SW480 (cell line): ENCODE results near the gene BZW1.
A peak's percentile ranks its signal among the peaks of the same experiment; 100 is the strongest.

Experiments
- DNase-seq: peaks from one replicate; pipeline ENCODE4 v3.0.0-alpha.2; 2016; ENCODE audit warnings: low spot score

Gene BZW1

GRCh38 chr2:200839513-200839912, 27.8 kb downstream of the BZW1 start:
- DNase-seq = no peak

DNA sequence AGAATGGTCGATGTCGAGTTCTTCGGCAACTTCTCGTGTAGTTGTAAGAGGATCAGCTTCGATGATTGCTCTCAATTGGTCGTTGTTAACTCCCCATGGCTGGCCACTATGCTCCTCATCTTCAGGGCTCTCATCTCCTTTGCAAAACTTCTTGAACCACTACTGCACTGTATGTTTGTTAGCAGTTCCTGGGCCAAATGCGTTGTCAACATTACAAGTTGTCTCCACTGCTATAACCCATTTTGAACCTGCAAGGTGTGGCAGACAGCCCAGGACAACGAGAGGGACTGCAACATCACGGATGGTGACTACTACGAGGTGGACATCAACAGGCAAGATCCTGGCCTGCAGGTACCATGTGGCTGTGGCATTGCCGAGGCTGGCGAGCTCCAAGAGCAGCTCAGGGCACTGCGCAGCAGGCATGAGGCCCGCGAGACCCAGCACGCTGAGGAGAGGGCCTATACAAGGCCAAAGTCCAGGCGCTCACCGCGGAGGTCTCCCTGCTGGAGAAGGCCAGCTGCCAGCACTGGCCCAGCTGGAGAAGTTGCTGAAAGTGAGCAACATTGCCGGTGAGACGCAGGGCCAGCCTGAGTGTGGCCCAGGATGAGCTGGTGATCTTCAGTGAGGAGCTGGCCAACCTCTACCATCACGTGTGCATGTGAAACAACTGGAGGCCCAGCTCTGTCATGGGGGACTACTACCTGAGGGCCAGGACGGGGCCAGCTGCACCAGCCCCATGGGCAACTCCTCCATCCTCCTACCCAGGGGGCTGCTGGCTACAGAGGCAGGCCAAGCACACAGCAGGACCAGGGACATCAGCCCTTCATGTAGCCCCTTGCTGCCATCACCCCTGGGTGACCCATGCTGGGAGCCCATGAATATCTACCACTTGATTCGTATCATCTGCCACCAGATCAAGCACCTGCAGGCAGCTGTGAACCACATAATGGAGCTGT, 32.6 kb downstream of the BZW1 start:
- DNase-seq = no peak

- no peak for DNase-seq
These were observed 33.5 kb downstream of the BZW1 start for GRCh38 chr2:200845194-200845593.

DNA sequence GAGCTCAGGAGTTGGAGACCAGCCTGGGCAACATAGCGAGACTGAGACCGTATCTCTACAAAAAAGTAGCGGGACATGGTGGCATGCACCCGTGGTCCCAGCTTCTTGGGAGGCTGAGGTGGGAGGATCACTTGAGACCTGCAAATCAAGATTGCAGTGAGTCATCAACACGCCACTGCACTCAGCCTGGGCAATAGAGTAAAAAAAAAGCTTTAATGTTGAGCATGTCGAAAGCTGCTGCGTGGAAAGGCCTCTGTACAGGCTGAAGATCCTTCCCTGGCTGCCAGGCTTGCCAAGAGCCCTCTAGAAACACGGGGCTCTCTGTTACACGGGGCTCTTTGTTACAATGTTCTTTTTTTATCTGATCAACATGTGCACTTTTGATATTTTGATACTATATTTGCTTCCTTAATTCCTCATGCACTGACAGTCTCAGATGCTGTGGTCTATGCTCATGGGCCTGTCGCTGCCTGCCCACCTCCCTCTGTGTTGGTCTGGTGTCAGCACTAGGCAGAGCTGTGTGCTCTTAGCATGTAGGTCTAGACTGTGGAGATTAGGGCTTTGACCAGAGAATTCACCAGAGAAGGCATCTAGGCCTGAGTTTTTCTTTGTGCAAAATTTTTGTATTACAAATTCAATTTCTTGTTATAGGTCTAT, 34.1 kb downstream of the BZW1 start:
- no peak for DNase-seq

- no peak for DNase-seq
These were observed 35.6 kb downstream of the BZW1 start for GRCh38 chr2:200847269-200847668.

DNA sequence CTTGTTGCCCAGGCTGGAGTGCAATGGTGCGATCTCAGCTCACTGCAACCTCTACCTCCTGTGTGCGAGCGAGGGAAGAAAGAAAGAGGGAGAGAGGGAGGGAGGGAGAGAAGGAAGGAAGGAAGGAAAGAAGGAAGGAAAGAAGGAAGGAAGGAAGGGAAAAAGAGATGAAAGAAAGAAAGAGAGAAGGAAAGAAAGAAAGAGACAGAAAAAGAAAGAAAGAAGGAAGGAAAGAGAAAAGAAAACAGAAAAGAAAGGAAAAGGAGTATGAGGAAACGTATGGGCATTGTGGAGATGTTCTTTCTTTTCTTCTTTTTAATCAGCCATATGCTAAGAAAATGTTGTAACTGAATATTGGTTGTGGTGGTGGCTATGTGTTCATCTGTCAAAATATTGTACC, 36.2 kb downstream of the BZW1 start:
- no peak for DNase-seq

- DNase-seq = no peak
These were observed 39.0 kb downstream of the BZW1 start for GRCh38 chr2:200850512-200851256.

GRCh38 chr2:200851398-200852248, 39.9 kb downstream of the BZW1 start:
- no peak for DNase-seq

DNA sequence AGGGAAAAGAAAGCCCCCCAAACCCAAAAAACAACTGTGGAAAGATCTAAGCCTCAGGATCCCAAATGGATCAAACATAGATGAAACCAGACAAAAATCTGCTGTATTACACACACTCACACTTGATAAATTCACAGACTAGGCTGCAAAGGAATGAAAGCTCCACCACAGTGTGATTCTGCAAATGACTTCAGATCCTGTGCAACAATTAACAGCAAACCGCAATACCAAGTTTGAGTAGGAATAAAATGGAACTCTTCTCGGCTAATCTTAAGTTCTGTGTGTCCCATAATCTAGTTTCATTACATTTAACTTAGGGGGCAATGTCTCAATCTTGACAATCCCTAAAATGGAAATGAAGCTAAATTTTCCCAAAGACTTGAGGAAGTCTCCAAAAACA, 40.9 kb downstream of the BZW1 start:
- DNase-seq = no peak

DNA sequence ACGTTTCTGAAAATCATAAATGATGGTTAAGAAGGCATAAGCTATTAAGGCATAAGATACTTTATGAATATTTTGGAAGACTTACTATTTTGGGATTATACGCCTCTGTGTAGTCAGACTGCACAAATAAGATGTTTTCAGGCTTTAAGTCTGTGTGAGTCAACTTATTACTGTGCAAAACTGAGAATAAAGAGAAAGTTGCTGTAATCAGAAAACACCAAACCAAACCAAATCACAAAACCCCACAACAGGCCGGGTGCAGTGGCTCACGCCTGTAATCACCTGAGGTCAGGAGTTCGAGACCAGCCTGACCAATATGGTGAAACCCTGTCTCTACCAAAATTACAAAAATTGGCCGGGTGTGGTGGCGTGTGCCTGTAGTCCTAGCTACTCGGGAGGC, 45.1 kb downstream of the BZW1 start:
- no peak for DNase-seq

DNA sequence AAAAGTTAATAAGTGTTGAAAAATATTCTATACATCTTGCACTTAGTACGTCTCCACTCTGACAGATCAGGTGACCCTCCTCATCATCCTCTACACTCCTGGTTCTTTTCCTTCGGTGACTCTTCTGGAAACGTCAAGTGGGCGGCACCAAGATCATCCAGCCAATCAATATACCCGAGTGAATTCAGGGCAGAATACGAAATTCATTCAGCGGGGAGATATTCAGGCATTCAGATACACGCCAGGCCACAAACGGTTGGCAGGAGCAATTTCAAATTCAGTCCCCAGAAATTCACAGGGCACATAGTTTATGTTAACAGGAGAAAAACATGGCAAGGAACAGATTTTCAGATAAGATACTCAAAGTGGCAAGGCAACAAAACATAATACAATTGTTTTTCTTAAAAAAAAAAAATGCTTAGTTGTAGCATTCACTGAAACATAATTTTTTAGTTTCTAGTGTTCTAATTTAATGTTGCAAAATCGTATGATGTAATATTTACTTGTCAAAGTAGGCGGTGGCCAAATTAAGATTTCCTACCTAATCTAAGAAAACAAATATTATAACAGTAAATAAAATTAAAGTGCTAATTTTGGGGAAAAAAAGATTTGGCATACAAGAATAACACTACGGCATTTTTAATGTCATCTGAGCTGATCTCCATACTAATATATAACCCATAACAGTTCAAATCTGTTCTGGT, 48.5 kb downstream of the BZW1 start:
- DNase-seq = no peak

DNA sequence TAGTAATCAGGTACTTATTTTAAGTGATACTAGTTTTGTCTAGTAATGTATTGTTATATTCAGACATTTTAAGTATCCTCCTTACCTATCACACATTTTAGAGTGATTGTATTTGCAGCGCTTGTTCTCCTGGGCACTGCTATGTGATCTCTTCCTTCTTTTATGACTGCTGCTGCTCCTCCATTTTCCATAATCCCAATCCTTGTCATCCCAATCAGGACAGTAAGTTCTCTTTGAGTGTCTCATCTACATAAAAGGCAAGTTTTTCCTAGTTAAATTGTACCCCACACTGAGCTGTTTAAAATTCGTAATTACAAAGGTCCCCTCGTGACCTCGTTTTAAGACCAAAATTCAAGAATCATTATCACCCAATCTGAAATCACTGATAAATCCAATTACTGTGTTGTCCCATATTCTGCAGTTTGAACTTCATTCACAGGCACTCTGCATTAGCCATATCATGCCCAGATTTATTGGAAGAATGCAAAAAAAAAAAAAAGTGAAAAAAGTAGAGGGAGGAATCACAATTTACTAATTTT, 50.0 kb downstream of the BZW1 start:
- DNase-seq = no peak

- DNase-seq = peak; percentile 48
These were observed 50.9 kb downstream of the BZW1 start for GRCh38 chr2:200862532-200863000.

DNA sequence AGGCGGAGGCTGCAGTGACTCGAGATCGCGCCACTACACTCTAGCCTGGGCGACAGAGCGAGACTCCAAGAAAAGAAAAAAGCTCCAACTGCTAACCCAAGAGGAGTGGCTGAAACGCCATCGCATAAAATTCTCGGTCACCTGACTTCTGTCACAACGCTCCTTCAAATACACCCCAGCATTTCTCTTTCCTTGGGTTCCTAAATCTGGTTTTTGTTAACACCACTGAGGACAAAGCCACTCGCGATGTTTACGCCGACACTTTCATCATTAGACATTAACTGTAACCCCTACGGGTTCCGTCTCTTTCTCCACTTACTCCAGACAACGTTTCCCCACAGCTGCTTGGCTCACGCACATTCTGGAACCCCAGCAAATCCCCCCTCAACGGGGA, 52.1 kb downstream of the BZW1 start:
- DNase-seq = peak; percentile 29

- peak; percentile 87 for DNase-seq
These were observed 52.7 kb downstream of the BZW1 start, which contains the start of gene CLK1 for GRCh38 chr2:200864176-200865034. Gene CLK1 (minus strand): TSS chr2:200864658. CDS start chr2:200861862, 2,796 bp downstream.

DNA sequence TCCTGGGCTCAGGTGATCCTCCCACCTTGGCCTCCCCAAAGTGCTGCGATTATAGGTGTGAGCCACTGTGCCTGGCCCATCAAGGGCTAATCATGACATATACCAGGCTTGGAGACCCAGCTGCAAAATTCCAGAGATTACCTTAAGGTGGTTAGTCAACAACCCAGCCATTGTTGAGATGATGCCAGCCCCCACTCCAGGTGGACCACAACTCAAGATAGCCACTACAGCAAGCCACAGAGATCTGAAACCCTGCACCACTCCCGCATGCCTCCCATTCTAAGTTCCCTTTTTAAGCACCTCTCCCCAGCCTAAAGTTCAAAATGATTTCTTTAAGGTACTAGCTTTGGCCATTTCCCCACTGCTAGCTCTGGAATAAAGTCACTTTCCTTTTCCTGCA, 57.3 kb downstream of the BZW1 start:
- no peak for DNase-seq

DNA sequence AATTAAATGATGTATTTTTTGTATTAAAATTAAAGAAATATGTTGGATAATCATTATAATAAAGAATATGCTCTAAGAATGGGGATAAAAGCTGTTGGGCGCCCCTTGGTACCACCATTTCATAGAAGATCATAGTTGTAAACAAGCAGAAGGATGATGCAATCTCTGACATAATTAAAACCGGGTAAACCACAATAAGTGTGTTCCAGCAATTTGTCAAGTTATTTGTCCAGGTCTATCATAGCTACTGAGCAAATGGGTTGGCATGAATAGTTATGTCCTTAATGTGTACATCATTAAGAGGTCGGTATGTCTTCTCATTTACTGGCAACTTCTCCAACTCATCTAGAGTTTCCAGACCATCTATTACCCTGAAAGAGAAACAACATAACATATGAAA, 59.4 kb downstream of the BZW1 start:
- DNase-seq = no peak

DNA sequence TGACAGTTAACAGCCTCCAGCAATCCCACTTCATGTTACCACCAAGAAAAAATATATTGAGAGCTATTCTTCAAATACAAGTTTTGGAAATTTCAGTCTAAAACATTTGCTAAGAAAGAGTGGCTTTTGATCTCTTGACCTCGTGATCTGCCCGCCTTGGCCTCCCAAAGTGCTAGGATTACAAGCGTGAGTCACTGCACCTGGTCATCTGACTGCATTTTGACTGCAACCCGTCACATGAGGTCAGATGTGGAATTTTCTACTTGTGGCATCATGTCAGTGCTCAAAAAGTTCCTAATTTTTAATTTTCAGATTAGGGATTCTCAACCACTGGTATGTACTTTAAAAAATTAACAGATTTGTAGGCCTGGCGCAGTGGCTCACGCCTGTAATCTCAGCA, 61.9 kb downstream of the BZW1 start:
- DNase-seq = no peak
